Coronary artery (tissue), 2 donors: ENCODE data around the gene DPH5.

Source experiments
- DNase-seq: peaks from one replicate; pipeline ENCODE4 v3.0.0-alpha.2; 2017; ENCODE audit warnings: low spot score
- H3K27ac ChIP-seq, 2 donors: fragments of 200-600 bp; sonication (generic); one replicate each; pipeline ENCODE4 v1.5.1; 2016 to 2019
- H3K4me3 ChIP-seq: fragments of 200-600 bp; sonication (generic); 2 replicates; pipeline ENCODE4 v1.5.1; 2016; ENCODE audit warnings: mild to moderate bottlenecking, moderate library complexity
- TF ChIP-seq, protein P1 (sequence below): fragments of 200-600 bp; sonication (generic); IDR thresholded peaks from one replicate; pipeline ENCODE4 v1.5.1; 2019; ENCODE audit warnings: antibody characterized with exemption

Gene DPH5

DNA sequence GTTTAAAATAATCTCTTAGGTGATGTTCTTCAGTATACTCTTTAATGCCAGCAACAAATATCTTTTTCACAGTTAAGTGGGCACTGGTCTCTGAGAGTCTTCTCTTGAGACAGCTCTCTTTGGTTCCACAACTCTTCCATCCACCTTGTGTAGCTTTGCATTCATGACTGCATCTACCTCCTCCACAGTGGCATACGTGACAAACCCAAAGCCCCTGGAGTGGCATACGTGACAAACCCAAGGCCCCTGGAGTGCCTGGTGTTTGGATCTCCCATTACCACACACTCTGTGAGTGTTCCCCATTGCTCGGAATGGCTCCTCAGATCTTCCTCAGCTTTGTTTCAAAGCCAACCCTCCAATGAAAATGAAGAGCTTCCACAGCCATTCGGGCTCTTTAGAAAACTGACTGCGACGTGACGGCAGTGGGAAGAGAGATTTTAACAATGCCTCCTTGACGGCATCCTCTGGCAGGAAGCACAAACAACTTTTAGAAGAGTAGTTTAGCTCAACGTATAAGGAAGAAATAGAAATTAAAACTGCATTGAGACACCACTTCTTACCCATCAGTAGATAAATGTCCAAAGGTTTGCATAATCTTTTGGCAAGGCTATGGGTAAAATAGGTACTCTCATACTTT is 83.9 kb downstream of the DPH5 start:
- H3K27ac ChIP-seq: no peak overlapping the region
- TF ChIP-seq, protein P1, sequence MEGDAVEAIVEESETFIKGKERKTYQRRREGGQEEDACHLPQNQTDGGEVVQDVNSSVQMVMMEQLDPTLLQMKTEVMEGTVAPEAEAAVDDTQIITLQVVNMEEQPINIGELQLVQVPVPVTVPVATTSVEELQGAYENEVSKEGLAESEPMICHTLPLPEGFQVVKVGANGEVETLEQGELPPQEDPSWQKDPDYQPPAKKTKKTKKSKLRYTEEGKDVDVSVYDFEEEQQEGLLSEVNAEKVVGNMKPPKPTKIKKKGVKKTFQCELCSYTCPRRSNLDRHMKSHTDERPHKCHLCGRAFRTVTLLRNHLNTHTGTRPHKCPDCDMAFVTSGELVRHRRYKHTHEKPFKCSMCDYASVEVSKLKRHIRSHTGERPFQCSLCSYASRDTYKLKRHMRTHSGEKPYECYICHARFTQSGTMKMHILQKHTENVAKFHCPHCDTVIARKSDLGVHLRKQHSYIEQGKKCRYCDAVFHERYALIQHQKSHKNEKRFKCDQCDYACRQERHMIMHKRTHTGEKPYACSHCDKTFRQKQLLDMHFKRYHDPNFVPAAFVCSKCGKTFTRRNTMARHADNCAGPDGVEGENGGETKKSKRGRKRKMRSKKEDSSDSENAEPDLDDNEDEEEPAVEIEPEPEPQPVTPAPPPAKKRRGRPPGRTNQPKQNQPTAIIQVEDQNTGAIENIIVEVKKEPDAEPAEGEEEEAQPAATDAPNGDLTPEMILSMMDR: no peak
- H3K4me3 ChIP-seq: no peak overlapping the region
- DNase-seq: no peak

DNA sequence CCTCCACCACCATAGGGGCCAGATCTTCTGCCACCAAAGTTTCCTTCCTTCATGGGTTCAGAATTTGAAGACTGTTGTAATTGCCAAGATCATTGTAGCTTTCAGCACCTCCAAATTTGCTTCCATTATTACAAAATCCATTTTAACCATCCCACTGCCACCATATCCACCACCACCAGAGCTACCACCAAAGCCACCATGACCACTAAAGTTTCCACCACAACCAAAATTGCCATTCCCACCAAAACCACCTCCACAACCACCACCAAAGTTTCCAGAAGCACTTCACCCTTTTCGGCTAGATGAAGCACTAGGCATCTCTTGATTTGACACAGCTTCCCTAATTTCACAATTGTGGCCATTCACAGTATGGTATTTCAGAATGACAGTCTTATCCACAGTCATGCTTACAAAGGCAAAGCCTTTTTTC is 84.5 kb downstream of the DPH5 start:
- TF ChIP-seq, protein P1: no peak
- no peak overlapping the region for H3K4me3 ChIP-seq
- H3K27ac ChIP-seq: no peak overlapping the region
- DNase-seq: no peak
